Caco-2 (cell line): ENCODE measurements around the gene TMEM37. TPM values are rescaled to one million over a fixed set of nuclear protein-coding genes. Genes with fewer than 3 reads are reported as not detected.

Experiments
- BruUV-seq: library from RNA; stranded (reverse); fragments of 400-500 nt; replicated peaks from 2 replicates; lab custom pipeline; 2021; lab: Mats Ljungman, UMichigan
- CTCF ChIA-PET: fragments of 300-600 bp; sonication (Branson Sonifier 250); formaldehyde crosslinking; loops from one replicate; lab custom pipeline; 2022; ENCODE audit warnings: antibody characterized with exemption; lab: Charles Lee
- POLR2A ChIA-PET: fragments of 300-600 bp; sonication (Branson Sonifier 250); formaldehyde crosslinking; loops from one replicate; lab custom pipeline; 2022; ENCODE audit warnings: antibody characterized with exemption; lab: Charles Lee
- DNase-seq, 2 experiments: peaks; one replicate each; pipeline versions ENCODE4 v3.0.0 to v3.0.0-alpha.2; 2020 to 2022
- H3K27me3 ChIP-seq: replicated peaks from 2 replicates; pipeline ENCODE4 v1.6.0; 2011; ENCODE audit warnings: low read length; ENCODE audit not compliant: control insufficient read depth, insufficient read depth
- H3K36me3 ChIP-seq: 2 replicates; pipeline ENCODE4 v1.5.1; 2011; ENCODE audit warnings: low read length; ENCODE audit not compliant: control insufficient read depth, insufficient read depth
- H3K4me1 ChIP-seq: fragments of 250-450 bp; sonication (Bioruptor Pico); 2 replicates; pipeline ENCODE4 v1.5.1; 2020; ENCODE audit warnings: mild to moderate bottlenecking
- H3K4me3 ChIP-seq: 2 replicates; pipeline ENCODE4 v1.5.1; 2011; ENCODE audit warnings: low read depth, mild to moderate bottlenecking, control low read depth, low read length
- H3K9me3 ChIP-seq: fragments of 250-450 bp; sonication (Bioruptor Pico); 2 replicates; pipeline ENCODE4 v1.5.1; 2020; ENCODE audit warnings: mild to moderate bottlenecking, moderate library complexity
- H3K27ac Mint-ChIP-seq: one replicate; pipeline ENCODE4 v1.8.0; 2022; ENCODE audit warnings: mixed read lengths; ENCODE audit not compliant: unreplicated experiment
- H3K27me3 Mint-ChIP-seq: one replicate; pipeline ENCODE4 v1.8.0; 2022; ENCODE audit warnings: mixed read lengths; ENCODE audit not compliant: insufficient read depth, unreplicated experiment
- H3K36me3 Mint-ChIP-seq: one replicate; pipeline ENCODE4 v1.8.0; 2022; ENCODE audit warnings: mild to moderate bottlenecking, mixed read lengths; ENCODE audit not compliant: insufficient read depth, unreplicated experiment
- H3K4me1 Mint-ChIP-seq: one replicate; pipeline ENCODE4 v1.8.0; 2022; ENCODE audit warnings: low read depth, mixed read lengths; ENCODE audit not compliant: unreplicated experiment
- H3K4me3 Mint-ChIP-seq: one replicate; pipeline ENCODE4 v1.8.0; 2022; ENCODE audit warnings: mild to moderate bottlenecking, moderate library complexity, mixed read lengths; ENCODE audit not compliant: unreplicated experiment
- H3K9me3 Mint-ChIP-seq: one replicate; pipeline ENCODE4 v1.8.0; 2022; ENCODE audit warnings: mixed read lengths; ENCODE audit not compliant: unreplicated experiment
- CTCF ChIP-seq, 2 experiments: fragments of 200-600 bp in 1 of 2; IDR thresholded peaks; 1 replicate in 1 of 2; 2 replicates in 1 of 2; pipeline versions ENCODE4 v1.5.1 to v1.8.0; 2011 to 2022; ENCODE audit warnings: antibody characterized with exemption in 1 of 2, control low read depth in 1 of 2, inconsistent platforms in 1 of 2, low read depth in 1 of 2, low read length in 1 of 2, mild to moderate bottlenecking in 1 of 2, moderate library complexity in 1 of 2; ENCODE audit not compliant: insufficient read depth in 1 of 2, severe bottlenecking in 1 of 2, unreplicated experiment in 1 of 2
- intact Hi-C: fragments of 100-400 bp; cut with micrococcal nuclease; formaldehyde crosslinking; loops from one replicate; pipeline ENCODE4 v1.10.0; 2022; ENCODE audit not compliant: unreplicated experiment
- total RNA-seq: library from RNA; stranded (reverse); gene quantifications from 2 replicates; pipeline ENCODE4 v1.2.3, GENCODE V29; 2022

Gene TMEM37
- total RNA-seq, 1 experiment from 2014 or later: 15.8 TPM

DNA sequence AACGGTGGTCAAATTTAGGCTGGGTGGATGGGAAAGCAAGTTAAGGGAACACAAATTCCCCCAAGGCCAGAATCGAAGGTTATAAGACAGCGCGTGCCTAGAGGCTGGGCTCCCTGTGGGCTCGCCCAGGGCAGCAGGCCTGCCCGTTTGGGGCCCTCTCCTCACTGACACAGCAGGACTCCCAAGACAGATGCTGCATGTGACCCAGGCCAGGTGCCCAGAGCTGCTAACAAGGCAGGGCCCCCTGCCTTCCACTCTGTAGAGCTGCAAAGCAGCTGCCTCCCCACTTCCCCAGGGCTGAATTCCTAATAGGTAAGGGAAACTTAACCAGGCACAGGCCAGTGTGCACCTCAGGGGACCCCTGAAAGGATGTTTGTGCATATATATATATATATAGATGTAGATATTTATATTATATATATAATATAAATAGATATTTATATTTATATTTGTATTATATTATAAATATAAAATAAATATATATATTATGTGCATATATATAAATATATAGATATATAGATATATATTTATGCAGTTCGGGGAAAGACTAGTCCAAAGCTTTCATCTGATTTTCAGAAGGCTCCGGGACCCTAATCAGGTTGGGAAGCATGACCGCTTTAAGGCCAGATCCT lies 43.7 kb downstream of the TMEM37 start:
- Histone ChIP-seq H3K36me3 (no peaks in the 10 kb centered on the region), H3K27me3 (no peaks in the 10 kb centered on the region), H3K4me1 (peaks cover 8% of the 10 kb centered on the region), H3K9me3 (no peaks in the 10 kb centered on the region), H3K4me3 (no peak overlapping the region)
- H3K27ac Mint-ChIP-seq: no peak overlapping the region
- POLR2A ChIA-PET: no interaction called here
- peak in 1 of 2 experiments; percentile 33 for TF ChIP-seq CTCF (IDR thresholded peaks at IDR 0.05; ENCODE audit: insufficient read depth in 1 of 2, low read depth in 1 of 2, low read length in 1 of 2, severe bottlenecking in 1 of 2, unreplicated experiment in 1 of 2)
- no peaks in the 10 kb centered on the region for H3K27me3 Mint-ChIP-seq
- intact Hi-C loops: no loop called here
- no peak overlapping the region for H3K4me3 Mint-ChIP-seq
- H3K4me1 Mint-ChIP-seq: peaks cover 8% of the 10 kb centered on the region
- no peaks in the 10 kb centered on the region for H3K36me3 Mint-ChIP-seq
- DNase-seq: peak; percentile 28 to 41
- no peaks in the 10 kb centered on the region for H3K9me3 Mint-ChIP-seq
- BruUV-seq: no TSS peak
- CTCF ChIA-PET: interaction anchor here (1.9 to 2.5 kb wide), 3 partner anchors 11 to 66 kb away, joined by 12 to 18 read pairs (median 13); no protein-coding TSS in a partner anchor

GRCh38 chr2:119475857-119476244 lies 44.2 kb downstream of the TMEM37 start:
- Mint-ChIP-seq H3K4me3 (no peak overlapping the region), H3K27me3 (no peaks in the 10 kb centered on the region), H3K9me3 (no peaks in the 10 kb centered on the region), H3K36me3 (no peaks in the 10 kb centered on the region), H3K4me1 (peaks cover 8% of the 10 kb centered on the region), H3K27ac (no peak overlapping the region)
- CTCF ChIA-PET: interaction anchor here (0.6 to 2.5 kb wide), 17 partner anchors 10 to 465 kb away, joined by 3 to 18 read pairs (median 6); partner anchors contain the start of genes C2orf76, DBI and TMEM37
- no TSS peak for BruUV-seq
- no peak for DNase-seq
- no peak overlapping the region for H3K4me3 ChIP-seq
- POLR2A ChIA-PET: interaction anchor here (0.5 kb wide), 1 partner anchor 537 kb away, joined by 4 read pairs; the partner anchor contains the start of gene EPB41L5
- no peak for TF ChIP-seq CTCF (IDR thresholded peaks at IDR 0.05; ENCODE audit: insufficient read depth in 1 of 2, low read depth in 1 of 2, low read length in 1 of 2, severe bottlenecking in 1 of 2, unreplicated experiment in 1 of 2)
- H3K36me3 ChIP-seq: no peaks in the 10 kb centered on the region
- peaks cover 13% of the 10 kb centered on the region for H3K4me1 ChIP-seq
- no peaks in the 10 kb centered on the region for H3K9me3 ChIP-seq
- no peaks in the 10 kb centered on the region for H3K27me3 ChIP-seq
- intact Hi-C loops: loop anchor here (1.0 kb wide), 3 partner anchors 69 to 165 kb away; no protein-coding TSS in a partner anchor

DNA sequence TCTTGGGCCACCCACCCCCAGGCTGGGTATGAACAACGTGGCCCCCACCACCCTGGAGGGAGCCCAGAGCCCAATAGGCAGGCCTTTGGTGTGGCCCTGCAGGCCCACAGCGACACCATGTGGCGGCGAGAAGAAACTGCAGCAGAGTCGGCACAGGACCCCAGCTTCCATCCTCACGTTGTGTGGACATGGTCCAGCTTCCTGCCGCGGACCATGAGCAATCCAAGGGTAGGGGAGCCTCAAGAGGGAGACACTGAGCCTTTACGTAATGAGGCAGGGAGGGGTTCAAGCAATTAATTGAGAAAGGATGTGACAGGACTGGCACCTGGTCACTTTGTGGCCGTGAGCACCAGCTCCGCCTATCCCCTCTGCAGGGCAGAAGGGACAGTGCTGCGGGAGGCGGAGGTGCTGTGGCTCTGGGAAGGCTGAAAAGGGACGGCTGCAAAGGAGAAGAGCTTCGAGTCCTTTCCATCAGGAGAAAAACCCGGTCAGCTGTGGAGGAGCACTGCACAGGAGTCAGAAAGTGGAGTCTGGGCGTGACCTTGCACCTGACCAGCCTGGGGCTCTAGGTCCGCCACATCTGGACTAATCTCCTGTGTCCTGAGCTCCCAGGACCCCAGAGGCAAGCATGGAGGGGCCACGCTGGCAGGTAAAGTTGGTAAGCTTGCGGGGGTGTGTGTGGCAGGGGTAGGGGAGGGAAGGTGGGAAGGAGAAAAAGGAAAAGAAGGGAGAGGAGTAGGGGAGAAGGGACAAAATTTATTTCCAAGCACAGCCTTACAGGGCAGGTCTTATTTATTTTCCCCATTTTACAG lies 44.9 kb downstream of the TMEM37 start:
- CTCF ChIA-PET: interaction anchor here (0.5 to 2.5 kb wide), 19 partner anchors 9 to 464 kb away, joined by 3 to 18 read pairs (median 5); partner anchors contain the start of genes C2orf76, DBI and TMEM37
- Mint-ChIP-seq H3K36me3 (no peaks in the 10 kb centered on the region), H3K4me1 (peaks cover 8% of the 10 kb centered on the region), H3K27ac (peak overlapping the region; percentile 26), H3K27me3 (no peaks in the 10 kb centered on the region), H3K4me3 (no peak overlapping the region), H3K9me3 (no peaks in the 10 kb centered on the region)
- H3K9me3 ChIP-seq: no peaks in the 10 kb centered on the region
- intact Hi-C loops: loop anchor here (1.0 kb wide), 3 partner anchors 69 to 165 kb away; no protein-coding TSS in a partner anchor
- TF ChIP-seq CTCF (IDR thresholded peaks at IDR 0.05; ENCODE audit: insufficient read depth in 1 of 2, low read depth in 1 of 2, low read length in 1 of 2, severe bottlenecking in 1 of 2, unreplicated experiment in 1 of 2): peak; percentile 94 to 98
- BruUV-seq: no TSS peak
- peak; percentile 76 to 81 for DNase-seq
- no peaks in the 10 kb centered on the region for H3K27me3 ChIP-seq
- no peaks in the 10 kb centered on the region for H3K36me3 ChIP-seq
- POLR2A ChIA-PET: interaction anchor here (0.5 kb wide), 1 partner anchor 537 kb away, joined by 4 read pairs; the partner anchor contains the start of gene EPB41L5
- H3K4me3 ChIP-seq: no peak overlapping the region
- H3K4me1 ChIP-seq: peaks cover 16% of the 10 kb centered on the region
